ENCODE results near the gene IL12RB1.

GRCh38 chr19:18135712-18136584 is 49.2 kb upstream of the IL12RB1 start:
- no peak for TF ChIP-seq CTCF (IDR thresholded peaks at IDR 0.05; ENCODE audit: poor library complexity)
- TF ChIP-seq EZH2phosphoT487 (IDR thresholded peaks at IDR 0.05; ENCODE audit: low read depth, severe bottlenecking, unreplicated experiment), result no peak

All from hepatocyte (in vitro differentiated cells).